HPDE6-E6E7 (cell line): ENCODE measurements around the gene CNGB1.
"Not testable (repeated sequence)": the region's sequence is repeated elsewhere in the genome, so short reads cannot be mapped to it uniquely, and the experiment has no call there.

ENCODE experiments used
- DNase-seq: peaks from one replicate; pipeline ENCODE4 v3.0.0; 2011; ENCODE audit warnings: missing footprints; ENCODE audit errors: extremely low spot score

CNGB1 gene

GRCh38 chr16:57862698-57863433 lies 108.1 kb downstream of the CNGB1 start:
- DNase-seq = no peak

- no peak for DNase-seq
Measured at GRCh38 chr16:57859331-57859730, 111.6 kb downstream of the CNGB1 start.

- no peak for DNase-seq
Measured at GRCh38 chr16:57858635-57859034, 112.3 kb downstream of the CNGB1 start.

GRCh38 chr16:57857991-57858390 lies 112.9 kb downstream of the CNGB1 start:
- DNase-seq = not testable (repeated sequence)

GRCh38 chr16:57855188-57855587 lies 115.7 kb downstream of the CNGB1 start:
- no peak for DNase-seq

- no peak for DNase-seq
Measured at GRCh38 chr16:57852189-57852588, 118.7 kb downstream of the CNGB1 start.

- DNase-seq = no peak
Measured at GRCh38 chr16:57848181-57848580, 122.7 kb downstream of the CNGB1 start.

GRCh38 chr16:57846931-57847330 lies 124.0 kb downstream of the CNGB1 start:
- DNase-seq = not testable (repeated sequence)

GRCh38 chr16:57846078-57846697 lies 124.7 kb downstream of the CNGB1 start:
- no peak for DNase-seq

- no peak for DNase-seq
Measured at GRCh38 chr16:57845115-57845514, 125.8 kb downstream of the CNGB1 start.

GRCh38 chr16:57844416-57845030 lies 126.4 kb downstream of the CNGB1 start:
- no peak for DNase-seq

GRCh38 chr16:57843400-57843799 lies 127.5 kb downstream of the CNGB1 start:
- DNase-seq = no peak

- DNase-seq = no peak
Measured at GRCh38 chr16:57842601-57843000, 128.3 kb downstream of the CNGB1 start.

GRCh38 chr16:57840833-57841232 lies 130.1 kb downstream of the CNGB1 start:
- no peak for DNase-seq

- no peak for DNase-seq
Measured at GRCh38 chr16:57838161-57838560, 132.8 kb downstream of the CNGB1 start.

- no peak for DNase-seq
Measured at GRCh38 chr16:57837305-57838125, 133.4 kb downstream of the CNGB1 start.

- peak; percentile 86 for DNase-seq
Measured at GRCh38 chr16:57835439-57835838, 135.5 kb downstream of the CNGB1 start.

- DNase-seq = peak; percentile 98
Measured at GRCh38 chr16:57834936-57835335, 136.0 kb downstream of the CNGB1 start.
